Epithelial cell of esophagus (primary cell): ENCODE results near the gene MLLT3.
A peak's percentile ranks its signal among the peaks of the same experiment; 100 is the strongest.

ENCODE experiments used
- DNase-seq: peaks from one replicate; pipeline ENCODE4 v3.0.0; 2010; ENCODE audit warnings: low read depth
- H3K4me3 ChIP-seq: 2 replicates; pipeline ENCODE4 v1.5.1; 2011; ENCODE audit warnings: mild to moderate bottlenecking, low read length, control low read depth
- TF ChIP-seq, protein P1 (sequence below): IDR thresholded peaks from 2 replicates; pipeline ENCODE4 v1.5.1; 2011; ENCODE audit warnings: low read depth, mild to moderate bottlenecking, low read length, control low read depth, inconsistent platforms; ENCODE audit not compliant: insufficient read depth; ENCODE audit errors: missing control alignments

Gene MLLT3

DNA sequence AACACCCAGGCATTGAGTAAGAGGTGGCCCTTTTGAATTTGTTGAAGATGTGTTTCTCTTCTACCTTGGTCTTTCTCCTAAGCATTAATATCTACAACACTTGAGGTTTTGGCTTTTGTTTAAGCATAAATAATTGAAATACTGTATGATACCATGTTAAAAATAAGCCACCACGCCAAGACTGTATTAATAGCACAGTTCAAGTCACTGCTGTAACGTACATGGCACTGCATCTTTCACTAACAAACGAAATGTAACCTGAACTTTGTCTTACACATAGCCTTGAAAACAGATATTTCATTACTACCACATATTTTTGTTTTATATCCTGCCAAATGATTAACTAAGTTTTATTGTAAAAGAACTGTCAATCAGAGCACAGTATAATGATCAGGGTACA is 112.8 kb downstream of the MLLT3 start:
- TF ChIP-seq, protein P1, sequence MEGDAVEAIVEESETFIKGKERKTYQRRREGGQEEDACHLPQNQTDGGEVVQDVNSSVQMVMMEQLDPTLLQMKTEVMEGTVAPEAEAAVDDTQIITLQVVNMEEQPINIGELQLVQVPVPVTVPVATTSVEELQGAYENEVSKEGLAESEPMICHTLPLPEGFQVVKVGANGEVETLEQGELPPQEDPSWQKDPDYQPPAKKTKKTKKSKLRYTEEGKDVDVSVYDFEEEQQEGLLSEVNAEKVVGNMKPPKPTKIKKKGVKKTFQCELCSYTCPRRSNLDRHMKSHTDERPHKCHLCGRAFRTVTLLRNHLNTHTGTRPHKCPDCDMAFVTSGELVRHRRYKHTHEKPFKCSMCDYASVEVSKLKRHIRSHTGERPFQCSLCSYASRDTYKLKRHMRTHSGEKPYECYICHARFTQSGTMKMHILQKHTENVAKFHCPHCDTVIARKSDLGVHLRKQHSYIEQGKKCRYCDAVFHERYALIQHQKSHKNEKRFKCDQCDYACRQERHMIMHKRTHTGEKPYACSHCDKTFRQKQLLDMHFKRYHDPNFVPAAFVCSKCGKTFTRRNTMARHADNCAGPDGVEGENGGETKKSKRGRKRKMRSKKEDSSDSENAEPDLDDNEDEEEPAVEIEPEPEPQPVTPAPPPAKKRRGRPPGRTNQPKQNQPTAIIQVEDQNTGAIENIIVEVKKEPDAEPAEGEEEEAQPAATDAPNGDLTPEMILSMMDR, result no peak
- DNase-seq, result no peak
- H3K4me3 ChIP-seq, result no peak overlapping the region

DNA sequence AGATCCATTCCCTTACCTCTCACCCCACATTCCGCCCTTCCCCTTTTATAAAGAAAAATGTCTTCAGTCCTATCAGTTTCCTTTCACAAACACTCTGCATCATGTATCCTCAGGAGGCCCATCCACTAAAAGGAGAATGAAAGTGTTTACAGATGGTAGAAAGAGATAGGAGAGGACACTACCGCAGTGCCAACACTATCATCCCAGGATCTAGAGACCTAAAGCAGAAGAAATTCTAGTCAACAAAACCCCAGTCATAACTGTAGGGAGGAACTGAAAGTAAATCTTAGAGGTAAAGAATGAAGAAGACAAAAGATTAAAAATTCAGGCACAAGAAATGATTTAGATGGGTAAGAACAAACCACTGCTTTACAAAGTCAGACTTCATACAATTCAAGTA is 114.1 kb downstream of the MLLT3 start:
- no peak overlapping the region for H3K4me3 ChIP-seq
- no peak for DNase-seq
- TF ChIP-seq, protein P1, result no peak

DNA sequence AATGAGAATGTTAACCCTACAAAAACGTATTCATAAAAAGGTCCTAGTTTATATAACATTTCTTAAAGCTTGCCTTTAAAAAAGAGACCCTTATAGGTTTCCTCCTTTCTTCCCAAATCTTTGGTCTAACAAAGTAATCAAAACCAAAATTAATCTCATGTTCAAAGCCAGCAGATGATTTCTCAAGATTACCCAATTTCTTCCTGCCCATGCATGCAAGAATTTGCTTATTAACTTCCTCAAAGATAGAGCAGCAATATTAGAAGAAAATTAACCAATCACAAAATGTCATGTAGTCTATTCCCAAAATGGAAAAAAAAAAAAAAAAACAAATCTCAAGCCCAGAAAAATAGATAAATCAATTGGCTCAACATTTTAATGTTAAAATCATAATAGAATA is 114.9 kb downstream of the MLLT3 start:
- no peak overlapping the region for H3K4me3 ChIP-seq
- TF ChIP-seq, protein P1, result no peak
- peak; percentile 69 for DNase-seq

DNA sequence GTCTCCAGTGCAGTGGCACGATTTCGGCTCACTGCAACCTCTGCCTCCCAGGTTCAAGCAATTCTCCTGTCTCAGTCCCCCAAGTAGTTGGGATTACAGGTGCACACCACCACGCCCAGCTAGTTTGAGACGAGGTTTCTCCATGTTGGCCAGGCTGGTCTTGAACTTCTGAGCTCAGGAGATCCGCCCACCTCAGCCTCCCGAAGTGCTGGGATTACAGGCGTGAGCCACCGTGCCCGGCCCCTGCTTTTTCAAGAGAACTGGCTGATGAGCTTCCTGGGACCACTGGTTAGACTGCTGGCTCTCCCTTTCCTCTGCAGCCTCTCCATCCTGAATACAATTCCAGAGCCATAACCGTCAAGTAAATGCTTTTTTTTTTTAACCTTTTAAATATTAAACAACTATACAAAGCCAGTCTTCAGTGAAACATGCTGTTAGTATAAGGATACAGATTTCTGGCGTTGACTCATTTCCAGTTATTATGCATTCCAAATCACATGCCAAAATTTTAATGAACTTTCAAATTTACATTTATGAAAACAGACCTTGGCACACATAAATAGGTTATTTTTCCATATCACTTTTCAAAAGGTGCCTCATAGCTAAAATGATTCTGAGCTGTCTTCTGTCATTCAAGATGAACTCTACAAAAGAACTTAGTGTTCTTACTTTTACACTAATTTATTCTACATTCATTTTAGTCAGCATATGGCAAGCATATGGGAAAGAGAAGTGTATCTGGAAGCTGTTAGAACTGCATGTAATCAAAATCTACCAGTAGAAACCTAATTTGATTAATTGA is 116.0 kb downstream of the MLLT3 start:
- DNase-seq, result no peak
- TF ChIP-seq, protein P1, result no peak

DNA sequence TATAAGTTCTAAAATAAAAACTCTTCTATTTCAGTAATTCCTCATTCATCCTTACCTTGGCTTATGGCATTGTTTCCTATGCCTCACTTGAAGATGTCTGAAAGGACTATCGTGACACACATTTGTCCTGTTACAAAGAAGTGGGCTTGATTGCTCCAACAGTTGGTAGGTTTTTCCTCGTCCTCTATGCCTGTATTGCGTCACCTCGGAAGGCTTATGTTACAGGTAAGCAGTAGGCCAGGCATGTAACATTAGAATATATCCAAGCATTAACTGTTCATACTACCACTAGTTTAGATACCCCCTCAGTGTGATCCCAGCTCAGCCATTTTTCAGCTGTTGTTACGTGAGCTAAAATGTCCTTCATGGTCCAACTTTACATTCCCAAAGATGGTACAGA is 116.7 kb downstream of the MLLT3 start:
- no peak for DNase-seq
- TF ChIP-seq, protein P1, result no peak
- no peak overlapping the region for H3K4me3 ChIP-seq

More for the DNA sequence above, 116.0 kb downstream of the MLLT3 start:
- H3K4me3 ChIP-seq, result no peak overlapping the region

DNA sequence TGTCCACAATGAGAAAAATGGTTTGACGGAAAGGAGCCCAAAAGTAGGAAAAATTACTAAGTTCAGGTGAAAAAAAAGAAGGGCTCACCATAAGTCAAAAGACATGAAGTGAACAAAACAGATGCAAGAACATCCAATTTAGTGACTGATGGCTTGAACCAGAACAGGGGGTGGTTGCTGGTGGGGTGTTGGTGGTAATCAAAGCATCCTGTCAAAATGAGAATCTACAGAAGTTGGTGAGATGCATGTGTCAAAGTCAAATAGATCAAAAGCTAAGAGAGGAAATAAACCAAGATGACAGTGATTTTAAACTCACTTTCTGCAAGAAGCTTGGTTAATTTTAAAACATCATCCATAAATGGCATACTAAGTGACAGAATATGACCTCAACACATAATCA is 117.4 kb downstream of the MLLT3 start:
- TF ChIP-seq, protein P1, result no peak
- no peak for DNase-seq
- no peak overlapping the region for H3K4me3 ChIP-seq

DNA sequence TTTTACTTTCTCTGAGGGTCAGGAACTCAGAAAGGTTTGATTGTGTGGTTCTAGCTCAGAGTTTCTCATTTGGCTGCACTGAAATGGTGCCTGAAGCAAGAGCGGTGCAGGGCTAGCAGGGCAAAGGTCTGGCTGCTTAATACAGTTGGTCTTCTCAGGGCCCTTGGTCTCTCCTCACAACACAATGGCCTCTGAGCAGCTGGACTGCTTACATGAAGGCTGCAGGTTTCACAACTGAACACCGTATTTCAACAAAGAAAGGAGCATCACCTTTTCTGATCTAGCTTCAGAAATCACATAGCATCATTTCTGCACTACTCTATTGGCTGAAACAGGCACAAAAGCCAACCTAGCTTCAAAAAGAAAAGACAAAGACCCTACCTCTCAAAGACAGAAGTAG is 122.2 kb downstream of the MLLT3 start:
- TF ChIP-seq, protein P1, result no peak
- H3K4me3 ChIP-seq, result no peak overlapping the region
- DNase-seq, result no peak
